Thyroid gland (tissue), 4 donors: Measurements from ENCODE around the gene CEP72.

Source experiments
- POLR2A ChIP-seq, 2 donors: fragments of 450-650 bp; IDR thresholded peaks; one replicate each; pipeline ENCODE4 v1.6.1; 2017; ENCODE audit warnings: antibody characterized with exemption in 2 of 2, mild to moderate bottlenecking in 2 of 2, moderate library complexity in 1 of 2
- TF ChIP-seq, protein P1 (sequence below), 6 experiments: fragments of 200-600 bp in 3 of 6; fragments of 450-650 bp in 3 of 6; sonication (generic) in 3 of 6; IDR thresholded peaks; one replicate each; pipeline ENCODE4 v1.5.1; 2016 to 2019; ENCODE audit warnings: antibody characterized with exemption in 6 of 6, mild to moderate bottlenecking in 2 of 6, inconsistent platforms in 1 of 6, moderate library complexity in 1 of 6

DNA sequence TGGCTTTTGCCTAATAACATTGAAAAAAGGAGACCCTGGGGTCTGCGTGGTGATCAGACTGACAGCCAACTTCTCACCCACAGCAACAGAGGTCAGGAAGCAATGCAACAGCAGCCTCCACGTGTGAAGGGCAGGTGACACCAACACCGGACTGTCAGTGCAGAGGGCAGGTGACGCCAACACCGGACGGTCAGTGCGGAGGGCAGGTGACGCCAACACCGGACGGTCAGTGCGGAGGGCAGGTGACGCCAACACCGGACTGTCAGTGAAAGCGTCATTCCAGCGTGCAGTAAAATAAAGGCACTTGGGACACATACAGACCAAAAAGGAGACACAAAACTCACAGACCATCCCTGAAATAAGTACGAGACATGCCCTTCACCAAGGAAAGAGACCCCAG, 37.2 kb upstream of the CEP72 start:
- TF ChIP-seq POLR2A (IDR thresholded peaks at IDR 0.05), result no peak
- TF ChIP-seq, protein P1, sequence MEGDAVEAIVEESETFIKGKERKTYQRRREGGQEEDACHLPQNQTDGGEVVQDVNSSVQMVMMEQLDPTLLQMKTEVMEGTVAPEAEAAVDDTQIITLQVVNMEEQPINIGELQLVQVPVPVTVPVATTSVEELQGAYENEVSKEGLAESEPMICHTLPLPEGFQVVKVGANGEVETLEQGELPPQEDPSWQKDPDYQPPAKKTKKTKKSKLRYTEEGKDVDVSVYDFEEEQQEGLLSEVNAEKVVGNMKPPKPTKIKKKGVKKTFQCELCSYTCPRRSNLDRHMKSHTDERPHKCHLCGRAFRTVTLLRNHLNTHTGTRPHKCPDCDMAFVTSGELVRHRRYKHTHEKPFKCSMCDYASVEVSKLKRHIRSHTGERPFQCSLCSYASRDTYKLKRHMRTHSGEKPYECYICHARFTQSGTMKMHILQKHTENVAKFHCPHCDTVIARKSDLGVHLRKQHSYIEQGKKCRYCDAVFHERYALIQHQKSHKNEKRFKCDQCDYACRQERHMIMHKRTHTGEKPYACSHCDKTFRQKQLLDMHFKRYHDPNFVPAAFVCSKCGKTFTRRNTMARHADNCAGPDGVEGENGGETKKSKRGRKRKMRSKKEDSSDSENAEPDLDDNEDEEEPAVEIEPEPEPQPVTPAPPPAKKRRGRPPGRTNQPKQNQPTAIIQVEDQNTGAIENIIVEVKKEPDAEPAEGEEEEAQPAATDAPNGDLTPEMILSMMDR (IDR thresholded peaks at IDR 0.05), result no peak
